ENCODE measurements around the gene SPECC1L.
"Not testable (repeated sequence)": the region's sequence is repeated elsewhere in the genome, so short reads cannot be mapped to it uniquely, and the experiment has no call there.

The SPECC1L gene

GRCh38 chr22:24289114-24289513, 18.5 kb downstream of the SPECC1L start:
- no peak for DNase-seq (ENCODE audit: low spot score)

- no peak for DNase-seq (ENCODE audit: low spot score)
Measured at GRCh38 chr22:24289741-24290163, 19.1 kb downstream of the SPECC1L start.

- DNase-seq (ENCODE audit: low spot score): no peak
Measured at GRCh38 chr22:24290459-24290858, 19.8 kb downstream of the SPECC1L start.

GRCh38 chr22:24291515-24292201, 21.0 kb downstream of the SPECC1L start:
- DNase-seq (ENCODE audit: low spot score): no peak

- DNase-seq (ENCODE audit: low spot score): not testable (repeated sequence)
Measured at GRCh38 chr22:24292202-24292830, 21.7 kb downstream of the SPECC1L start.

- DNase-seq (ENCODE audit: low spot score): not testable (repeated sequence)
Measured at GRCh38 chr22:24294913-24295312, 24.3 kb downstream of the SPECC1L start.

GRCh38 chr22:24298497-24299155, 28.0 kb downstream of the SPECC1L start:
- DNase-seq (ENCODE audit: low spot score): not testable (repeated sequence)

- not testable (repeated sequence) for DNase-seq (ENCODE audit: low spot score)
Measured at GRCh38 chr22:24300522-24300921, 29.9 kb downstream of the SPECC1L start.

- no peak for DNase-seq (ENCODE audit: low spot score)
Measured at GRCh38 chr22:24302591-24302990, 32.0 kb downstream of the SPECC1L start.

- DNase-seq (ENCODE audit: low spot score): no peak
Measured at GRCh38 chr22:24303007-24303406, 32.4 kb downstream of the SPECC1L start.

- DNase-seq (ENCODE audit: low spot score): no peak
Measured at GRCh38 chr22:24304062-24304675, 33.5 kb downstream of the SPECC1L start.

- no peak for DNase-seq (ENCODE audit: low spot score)
Measured at GRCh38 chr22:24305260-24305692, 34.6 kb downstream of the SPECC1L start.

GRCh38 chr22:24310969-24311368, 40.3 kb downstream of the SPECC1L start:
- DNase-seq (ENCODE audit: low spot score): no peak

GRCh38 chr22:24315367-24315966, 44.8 kb downstream of the SPECC1L start:
- no peak for DNase-seq (ENCODE audit: low spot score)

- DNase-seq (ENCODE audit: low spot score): not testable (repeated sequence)
Measured at GRCh38 chr22:24316264-24316663, 45.6 kb downstream of the SPECC1L start.

GRCh38 chr22:24317511-24317910, 46.9 kb downstream of the SPECC1L start:
- not testable (repeated sequence) for DNase-seq (ENCODE audit: low spot score)

- no peak for DNase-seq (ENCODE audit: low spot score)
Measured at GRCh38 chr22:24319451-24319850, 48.8 kb downstream of the SPECC1L start.

GRCh38 chr22:24321999-24322398, 51.4 kb downstream of the SPECC1L start:
- no peak for DNase-seq (ENCODE audit: low spot score)

GRCh38 chr22:24322522-24322921, 51.9 kb downstream of the SPECC1L start:
- no peak for DNase-seq (ENCODE audit: low spot score)

- no peak for DNase-seq (ENCODE audit: low spot score)
Measured at GRCh38 chr22:24323233-24323632, 52.6 kb downstream of the SPECC1L start.

GRCh38 chr22:24323695-24324094, 53.1 kb downstream of the SPECC1L start:
- no peak for DNase-seq (ENCODE audit: low spot score)

- DNase-seq (ENCODE audit: low spot score): no peak
Measured at GRCh38 chr22:24324137-24324536, 53.5 kb downstream of the SPECC1L start.
